ENCODE results near the gene TTC9B.
A peak's percentile ranks its signal among the peaks of the same experiment; 100 is the strongest.

The TTC9B gene

GRCh38 chr19:40217934-40218890, at the start of gene TTC9B:
Gene TTC9B, minus strand, starts transcription at chr19:40218384. Its CDS starts 3 bp downstream, at chr19:40218381.
- no peak for DNase-seq

GRCh38 chr19:40267601-40267997, 49.4 kb upstream of the TTC9B start:
- no peak for DNase-seq

- DNase-seq: no peak
These were observed 48.9 kb upstream of the TTC9B start for GRCh38 chr19:40266912-40267600.

DNA sequence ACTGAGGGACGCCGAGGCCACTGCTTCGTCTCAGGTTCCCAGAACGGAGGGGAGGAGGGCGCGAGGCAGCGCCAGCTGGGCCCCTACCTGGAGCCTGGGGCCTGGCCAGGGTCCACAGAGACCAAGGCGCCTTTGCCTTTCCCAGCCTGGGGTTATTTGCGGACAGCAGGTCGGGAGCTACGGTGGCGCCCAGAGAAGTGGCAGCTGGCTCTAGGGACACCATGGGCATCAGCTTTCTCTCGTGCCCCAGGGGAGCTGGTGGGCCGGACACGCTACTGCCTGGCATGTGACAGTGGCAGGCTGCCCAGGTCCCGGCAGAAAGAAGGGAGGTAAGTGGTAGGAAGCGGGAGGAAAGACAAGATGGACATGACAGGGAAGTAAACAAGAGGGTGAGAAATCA, 47.9 kb upstream of the TTC9B start:
- DNase-seq: peak in 1 of 2 experiments; percentile 69

- DNase-seq: no peak
These were observed 47.5 kb upstream of the TTC9B start for GRCh38 chr19:40265763-40266099.

DNA sequence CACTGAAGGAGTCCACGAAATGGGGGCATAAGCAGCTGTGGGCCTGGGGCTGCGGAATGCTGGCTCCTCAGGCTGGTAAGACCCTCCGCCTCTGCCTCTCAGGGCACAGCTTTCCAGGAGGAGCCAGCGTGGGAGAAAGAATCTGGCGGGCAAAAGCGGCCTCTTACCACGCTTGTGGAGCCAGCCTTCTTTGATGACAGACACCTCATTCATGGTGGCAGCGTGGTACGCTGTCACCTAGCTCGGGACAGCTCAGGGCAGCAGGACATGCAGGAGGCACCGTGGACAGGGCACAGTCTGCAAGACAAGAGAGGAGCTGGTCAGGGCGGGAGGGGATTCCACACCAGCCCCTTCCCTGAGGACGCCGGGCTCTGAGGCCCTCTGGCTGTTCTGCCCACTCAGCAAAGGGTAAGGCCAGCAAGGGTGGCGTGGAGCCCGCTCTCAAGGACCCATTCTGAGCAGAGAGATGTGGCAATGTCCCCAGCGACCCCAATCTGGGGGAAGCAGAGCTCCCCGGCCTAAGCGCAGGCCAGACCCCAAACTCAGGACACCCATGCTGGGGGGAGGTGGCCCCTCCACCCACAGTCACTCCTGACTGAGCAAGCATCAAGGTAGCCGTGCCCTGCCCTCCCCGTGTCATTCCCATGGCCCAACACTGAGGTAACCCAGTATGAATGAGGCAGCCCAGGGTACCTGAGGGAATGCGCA, 47.0 kb upstream of the TTC9B start:
- DNase-seq: no peak

GRCh38 chr19:40264314-40265054, 46.3 kb upstream of the TTC9B start:
- no peak for DNase-seq

DNA sequence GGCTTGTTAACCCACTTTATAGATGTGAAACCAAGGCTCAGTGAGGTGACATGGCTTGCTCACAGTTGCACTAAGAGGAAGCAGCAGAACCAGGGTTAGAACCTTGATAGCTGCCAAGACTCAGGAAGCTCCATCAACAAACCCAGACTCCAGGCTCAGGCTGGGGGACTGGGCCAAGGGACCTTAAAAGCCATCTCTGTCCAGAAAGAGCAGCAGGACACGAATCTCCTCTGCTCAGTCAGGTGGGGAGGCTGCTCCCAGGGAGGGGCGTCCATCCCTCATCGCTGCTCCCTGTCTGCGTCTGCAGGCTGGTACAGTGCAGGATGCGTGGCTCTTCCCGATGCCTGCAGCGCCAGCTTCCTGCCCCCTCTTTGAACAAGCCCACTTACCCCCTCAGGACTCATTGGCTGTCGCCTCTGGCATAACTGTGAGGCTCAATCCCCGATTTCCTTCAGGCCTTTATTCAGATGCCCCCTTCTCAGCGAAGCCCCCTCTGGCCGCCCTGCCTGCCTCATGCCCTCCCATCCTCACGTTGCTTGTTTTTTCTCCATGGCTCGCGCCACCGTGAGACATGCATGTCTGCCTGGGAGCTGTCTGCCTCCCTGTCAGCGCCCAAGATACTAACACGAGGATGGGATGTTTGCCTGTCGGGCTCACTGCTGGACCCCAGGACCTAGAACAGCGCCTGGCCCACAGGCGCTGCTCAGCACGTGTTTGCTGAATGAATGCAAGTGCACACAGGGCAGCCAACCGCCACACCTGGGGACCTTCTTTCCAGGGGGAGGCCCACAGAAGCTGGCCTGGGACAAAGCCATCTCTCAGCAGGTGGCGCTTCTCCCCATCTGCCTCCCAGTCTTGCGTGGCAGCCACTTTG, 45.5 kb upstream of the TTC9B start:
- peak in 1 of 2 experiments; percentile 16 for DNase-seq

GRCh38 chr19:40262422-40262821, 44.2 kb upstream of the TTC9B start:
- DNase-seq: no peak

DNA sequence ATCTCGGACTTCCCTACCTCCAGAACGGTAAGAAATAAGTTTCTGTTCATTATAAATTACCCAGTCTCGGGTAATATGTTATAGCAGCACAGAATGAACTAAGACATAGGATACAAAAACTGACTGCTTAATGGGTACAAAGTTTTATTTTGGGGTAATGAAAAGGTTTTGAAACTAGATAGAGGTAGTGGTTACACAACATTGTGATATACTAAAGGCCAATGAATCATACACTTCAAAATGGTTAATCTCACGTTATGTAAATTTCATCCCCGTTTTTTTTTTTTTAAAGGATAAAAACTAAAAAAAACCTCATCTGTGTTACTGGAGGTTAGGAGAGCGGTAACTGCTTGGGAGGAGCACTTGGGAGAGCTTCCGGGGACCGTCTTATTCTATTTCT, 43.4 kb upstream of the TTC9B start:
- DNase-seq: no peak

GRCh38 chr19:40257096-40257517, 38.9 kb upstream of the TTC9B start:
- DNase-seq: no peak

GRCh38 chr19:40256512-40256911, 38.3 kb upstream of the TTC9B start:
- DNase-seq: no peak

DNA sequence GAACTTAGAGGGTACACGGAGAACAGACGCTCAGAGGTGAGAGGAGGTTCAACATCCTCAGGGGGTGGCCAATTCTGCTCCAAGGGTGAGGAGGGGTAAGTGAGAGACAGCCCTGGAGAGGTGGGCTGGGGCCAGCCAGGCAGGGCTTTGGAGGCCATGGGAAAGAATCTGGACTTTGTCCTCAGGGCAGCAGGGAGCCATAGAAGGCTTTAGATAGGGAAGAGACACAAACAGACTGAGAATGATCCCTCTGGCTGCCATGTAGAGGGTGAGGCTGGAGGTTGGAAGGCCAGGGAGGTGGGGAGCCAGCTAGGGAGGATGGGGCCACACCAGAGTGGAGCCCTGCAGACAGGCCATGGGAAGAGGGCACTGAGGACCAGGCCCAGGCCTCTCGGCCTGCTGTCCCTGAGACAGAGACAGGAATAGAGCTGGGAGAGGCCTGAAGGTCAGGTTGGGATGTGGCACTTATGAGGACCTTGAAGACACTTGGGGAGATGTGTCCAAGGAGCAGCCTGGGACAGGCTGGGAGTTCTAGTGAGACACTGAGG, 37.5 kb upstream of the TTC9B start:
- no peak for DNase-seq

- no peak for DNase-seq
These were observed 36.7 kb upstream of the TTC9B start for GRCh38 chr19:40254714-40255418.

- DNase-seq: no peak
These were observed 35.5 kb upstream of the TTC9B start for GRCh38 chr19:40253611-40254092.

GRCh38 chr19:40252395-40252794, 34.2 kb upstream of the TTC9B start:
- no peak for DNase-seq

DNA sequence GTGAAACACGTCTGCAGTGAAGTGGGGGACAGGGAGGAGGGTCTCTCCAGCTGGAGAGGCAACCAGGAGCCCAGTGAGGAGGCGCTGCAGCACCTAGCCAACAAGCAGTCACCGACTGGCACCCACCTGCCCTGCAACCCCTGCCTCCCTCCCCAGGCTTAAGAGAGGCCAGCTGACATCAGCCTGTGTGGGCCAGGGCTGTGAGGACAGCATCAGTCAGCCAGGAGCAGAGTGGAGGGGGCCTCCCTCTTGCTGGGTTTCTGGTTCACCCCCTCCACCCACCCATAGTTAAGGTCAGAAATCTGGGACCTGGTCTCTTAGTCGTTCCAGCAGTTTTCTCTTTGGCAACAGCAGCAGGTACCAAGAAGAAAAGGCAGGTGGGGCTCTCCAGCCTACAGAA, 33.8 kb upstream of the TTC9B start:
- no peak for DNase-seq

GRCh38 chr19:40251244-40251643, 33.1 kb upstream of the TTC9B start:
- no peak for DNase-seq

- DNase-seq: no peak
These were observed 31.6 kb upstream of the TTC9B start for GRCh38 chr19:40249781-40250180.

GRCh38 chr19:40249201-40249600, 31.0 kb upstream of the TTC9B start:
- no peak for DNase-seq
